ENCODE results near the gene MAGI1. TPM values are rescaled to one million over a fixed set of nuclear protein-coding genes. Genes with fewer than 3 reads are reported as not detected.

Gene MAGI1
- total and polyA plus RNA-seq, 4 donors = 9.9 to 88.1 (median 24.6) TPM

GRCh38 chr3:65844370-65844769 is 194.3 kb downstream of the MAGI1 start:
- Histone ChIP-seq H3K27me3 (ENCODE audit: control insufficient read depth in 3 of 3, insufficient read depth in 3 of 3, low read length in 2 of 3) (no peaks in the 10 kb centered on the region), H3K9ac (ENCODE audit: insufficient read depth in 1 of 2, low read length in 2 of 2) (no peak overlapping the region), H3K9me3 (ENCODE audit: control insufficient read depth in 4 of 4, insufficient read depth in 3 of 4, low read length in 3 of 4) (no peaks in the 10 kb centered on the region), H3K4me1 (ENCODE audit: control insufficient read depth in 5 of 5, insufficient read depth in 5 of 5, low read length in 5 of 5) (peaks cover 0 to 19% (median 0%) of the 10 kb centered on the region in 5 donors), H3K4me3 (no peak overlapping the region), H3K27ac (ENCODE audit: low read depth in 1 of 2, low read length in 1 of 2) (no peak overlapping the region), H3K36me3 (ENCODE audit: control insufficient read depth in 4 of 4, insufficient read depth in 4 of 4, low read length in 4 of 4) (no peaks in the 10 kb centered on the region)
- DNase-seq (peak in 1 of 3 donors; percentile 43), ATAC-seq (ENCODE audit: insufficient read depth, low FRiP score) (no peak)
- no peak for TF ChIP-seq CTCF (IDR thresholded peaks at IDR 0.05; ENCODE audit: control extremely low read depth, extremely low read depth)
- WGBS, 2 donors = 64 to 92% methylated on average over 2 of the region's 2 CpGs

DNA sequence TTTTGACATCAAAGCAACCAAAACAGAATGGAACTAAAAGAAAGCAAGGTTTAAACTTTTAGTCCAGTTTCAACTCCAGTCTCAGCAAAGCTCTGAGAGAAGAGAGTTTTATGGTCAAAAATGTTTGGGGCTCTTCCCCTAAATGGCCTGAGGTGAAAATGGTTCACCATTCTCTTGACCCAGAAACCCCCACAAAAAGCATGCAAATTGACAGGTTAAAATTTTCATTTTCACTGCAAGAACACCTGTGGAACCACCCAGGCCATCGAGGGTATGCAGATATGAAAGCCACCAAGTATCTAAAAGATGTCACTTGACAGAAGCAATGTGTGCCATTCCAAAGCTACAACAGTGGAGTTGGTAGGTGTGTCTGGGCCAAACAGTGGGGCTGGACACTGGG is 195.0 kb downstream of the MAGI1 start:
- Histone ChIP-seq H3K36me3 (ENCODE audit: control insufficient read depth in 4 of 4, insufficient read depth in 4 of 4, low read length in 4 of 4) (no peaks in the 10 kb centered on the region), H3K27me3 (ENCODE audit: control insufficient read depth in 3 of 3, insufficient read depth in 3 of 3, low read length in 2 of 3) (no peaks in the 10 kb centered on the region), H3K4me1 (ENCODE audit: control insufficient read depth in 5 of 5, insufficient read depth in 5 of 5, low read length in 5 of 5) (peaks cover 0 to 18% (median 0%) of the 10 kb centered on the region in 5 donors), H3K9me3 (ENCODE audit: control insufficient read depth in 4 of 4, insufficient read depth in 3 of 4, low read length in 3 of 4) (no peaks in the 10 kb centered on the region), H3K9ac (ENCODE audit: insufficient read depth in 1 of 2, low read length in 2 of 2) (no peak overlapping the region), H3K27ac (ENCODE audit: low read depth in 1 of 2, low read length in 1 of 2) (no peak overlapping the region), H3K4me3 (no peak overlapping the region)
- WGBS, 2 donors = 62 to 72% methylated on average over 1 of the region's 1 CpG
- no peak for DNase-seq
- no peak for ATAC-seq (ENCODE audit: insufficient read depth, low FRiP score)
- no peak for TF ChIP-seq CTCF (IDR thresholded peaks at IDR 0.05; ENCODE audit: control extremely low read depth, extremely low read depth)

DNA sequence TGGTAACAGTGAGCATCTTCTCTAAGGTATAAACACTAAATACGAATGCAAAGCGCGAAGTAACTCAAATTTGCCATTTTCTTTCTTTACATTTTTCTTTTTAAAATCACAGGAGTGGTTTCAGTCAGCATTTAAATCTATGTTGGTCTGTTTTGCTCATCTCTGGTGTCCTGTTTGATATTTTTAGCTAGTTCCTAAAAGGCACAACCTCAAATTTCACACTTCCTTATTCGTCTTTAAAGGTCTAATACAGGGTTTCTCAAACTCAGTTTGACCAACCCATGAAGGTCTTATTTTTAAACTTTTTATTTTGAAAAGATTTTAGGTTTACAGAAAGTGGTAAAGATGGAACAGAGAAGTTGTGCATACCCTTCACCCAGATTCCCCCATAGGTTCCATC is 201.1 kb downstream of the MAGI1 start:
- H3K4me1 ChIP-seq (ENCODE audit: control insufficient read depth in 5 of 5, insufficient read depth in 5 of 5, low read length in 5 of 5) = peaks cover 0 to 9% (median 4%) of the 10 kb centered on the region in 5 donors

More for the DNA sequence above, 201.1 kb downstream of the MAGI1 start:
- Histone ChIP-seq H3K27me3 (ENCODE audit: control insufficient read depth in 3 of 3, insufficient read depth in 3 of 3, low read length in 2 of 3) (no peaks in the 10 kb centered on the region), H3K9me3 (ENCODE audit: control insufficient read depth in 4 of 4, insufficient read depth in 3 of 4, low read length in 3 of 4) (no peaks in the 10 kb centered on the region), H3K36me3 (ENCODE audit: control insufficient read depth in 4 of 4, insufficient read depth in 4 of 4, low read length in 4 of 4) (no peaks in the 10 kb centered on the region), H3K27ac (ENCODE audit: low read depth in 1 of 2, low read length in 1 of 2) (no peak overlapping the region), H3K9ac (ENCODE audit: insufficient read depth in 1 of 2, low read length in 2 of 2) (no peak overlapping the region), H3K4me3 (no peak overlapping the region)
- DNase-seq = no peak
- no peak for TF ChIP-seq CTCF (IDR thresholded peaks at IDR 0.05; ENCODE audit: control extremely low read depth, extremely low read depth)
- WGBS, 2 donors = 79 to 80% methylated on average over 4 of the region's 4 CpGs
- no peak for ATAC-seq (ENCODE audit: insufficient read depth, low FRiP score)

Measured in lung (tissue), 12 donors.